T47D (cell line): Measurements from ENCODE around the gene RNF144B.
"Not testable (repeated sequence)": the region's sequence is repeated elsewhere in the genome, so short reads cannot be mapped to it uniquely, and the experiment has no call there.

ENCODE experiments used
- DNase-seq, 2 experiments: peaks; one replicate each; pipeline versions ENCODE4 v3.0.0 to v3.0.0-alpha.2; 2011 to 2012; ENCODE audit warnings: low read depth in 1 of 2, low spot score in 1 of 2
- JUND ChIP-seq: IDR thresholded peaks from 2 replicates; pipeline ENCODE4 v1.6.1; 2012; ENCODE audit warnings: low read depth
- in situ Hi-C: cut with HindIII; loops from 2 replicates; pipeline ENCODE4 v1.10.0; 2016; ENCODE audit warnings: low sequenced_read_pairs, low pct_unique_long_range_greater_than_20kb

Gene RNF144B

GRCh38 chr6:18359237-18359885 lies 27.8 kb upstream of the RNF144B start:
- in situ Hi-C loops = no loop called here
- TF ChIP-seq JUND = no peak
- DNase-seq = no peak

- in situ Hi-C loops = no loop called here
- no peak for DNase-seq
- no peak for TF ChIP-seq JUND
Measured at GRCh38 chr6:18360188-18360587, 27.0 kb upstream of the RNF144B start.

GRCh38 chr6:18362058-18362561 lies 25.0 kb upstream of the RNF144B start:
- no peak for DNase-seq
- in situ Hi-C loops = no loop called here
- no peak for TF ChIP-seq JUND

GRCh38 chr6:18363746-18364145 lies 23.4 kb upstream of the RNF144B start:
- peak in 1 of 2 experiments; percentile 37 for DNase-seq
- in situ Hi-C loops = no loop called here
- no peak for TF ChIP-seq JUND

GRCh38 chr6:18364561-18364960 lies 22.6 kb upstream of the RNF144B start:
- in situ Hi-C loops, DNase-seq: not testable (repeated sequence)

GRCh38 chr6:18367371-18367770 lies 19.8 kb upstream of the RNF144B start:
- no peak for TF ChIP-seq JUND
- DNase-seq = no peak
- in situ Hi-C loops = no loop called here

- no peak for DNase-seq
- in situ Hi-C loops = no loop called here
- TF ChIP-seq JUND = no peak
Measured at GRCh38 chr6:18368277-18369105, 18.7 kb upstream of the RNF144B start.

GRCh38 chr6:18371010-18371409 lies 16.1 kb upstream of the RNF144B start:
- no peak for DNase-seq
- in situ Hi-C loops = no loop called here
- no peak for TF ChIP-seq JUND

- DNase-seq = no peak
- in situ Hi-C loops = no loop called here
- no peak for TF ChIP-seq JUND
Measured at GRCh38 chr6:18371656-18372055, 15.5 kb upstream of the RNF144B start.

- in situ Hi-C loops = no loop called here
- DNase-seq = no peak
- no peak for TF ChIP-seq JUND
Measured at GRCh38 chr6:18380158-18380836, 6.9 kb upstream of the RNF144B start.

GRCh38 chr6:18380851-18381250 lies 6.3 kb upstream of the RNF144B start:
- DNase-seq = no peak
- no peak for TF ChIP-seq JUND
- in situ Hi-C loops = no loop called here

GRCh38 chr6:18383441-18383840 lies 3.7 kb upstream of the RNF144B start:
- DNase-seq = no peak
- no peak for TF ChIP-seq JUND
- in situ Hi-C loops = no loop called here

- no peak for TF ChIP-seq JUND
- in situ Hi-C loops = no loop called here
- no peak for DNase-seq
Measured at GRCh38 chr6:18384621-18385020, 2.5 kb upstream of the RNF144B start.
